Mesothelial cell of epicardium (in vitro differentiated cells): Measurements from ENCODE around the gene OR6N2. TPM values are rescaled to one million over a fixed set of nuclear protein-coding genes. Genes with fewer than 3 reads are reported as not detected.

ENCODE experiments used
- DNase-seq, 2 experiments: peaks; one replicate each; pipeline ENCODE4 v3.0.0; 2021; ENCODE audit warnings: low spot score in 2 of 2; ENCODE audit not compliant: unreplicated experiment in 2 of 2
- H3K27ac Mint-ChIP-seq: 2 replicates; pipeline ENCODE4 v1.8.0; 2021; ENCODE audit warnings: mixed read lengths
- H3K27me3 Mint-ChIP-seq: 2 replicates; pipeline ENCODE4 v1.8.0; 2021; ENCODE audit warnings: low read depth, mixed read lengths
- H3K36me3 Mint-ChIP-seq: 2 replicates; pipeline ENCODE4 v1.8.0; 2021; ENCODE audit warnings: mixed read lengths
- H3K4me1 Mint-ChIP-seq: 2 replicates; pipeline ENCODE4 v1.8.0; 2021; ENCODE audit warnings: mixed read lengths
- H3K4me3 Mint-ChIP-seq: 2 replicates; pipeline ENCODE4 v1.8.0; 2021; ENCODE audit warnings: mild to moderate bottlenecking, moderate library complexity, mixed read lengths
- H3K9me3 Mint-ChIP-seq: 2 replicates; pipeline ENCODE4 v1.8.0; 2021; ENCODE audit warnings: mixed read lengths
- CTCF ChIP-seq: fragments of 200-600 bp; sonication (generic); IDR thresholded peaks from one replicate; pipeline ENCODE4 v1.5.0; 2021; ENCODE audit warnings: antibody characterized with exemption; ENCODE audit not compliant: unreplicated experiment
- total RNA-seq: library from RNA; stranded (reverse); gene quantifications from 3 replicates; pipeline ENCODE4 v1.2.1, GENCODE V29; 2021

Gene OR6N2
- total RNA-seq, 1 donor from 2014 or later: not detected

- peaks cover 7% of the 10 kb centered on the region for H3K27me3 Mint-ChIP-seq
- DNase-seq: no peak
- no peaks in the 10 kb centered on the region for H3K9me3 Mint-ChIP-seq
- no peaks in the 10 kb centered on the region for H3K36me3 Mint-ChIP-seq
- TF ChIP-seq CTCF: no peak
- no peak overlapping the region for H3K4me3 Mint-ChIP-seq
- peak overlapping the region; percentile 2 for H3K27ac Mint-ChIP-seq
- H3K4me1 Mint-ChIP-seq: peaks cover 8% of the 10 kb centered on the region
These were observed 52.3 kb downstream of the OR6N2 start for GRCh38 chr1:158728510-158729225.

GRCh38 chr1:158724442-158724841 is 56.6 kb downstream of the OR6N2 start:
- Mint-ChIP-seq H3K4me1 (peaks cover 6% of the 10 kb centered on the region), H3K36me3 (no peaks in the 10 kb centered on the region), H3K27ac (no peak overlapping the region), H3K4me3 (no peak overlapping the region), H3K27me3 (peaks cover 14% of the 10 kb centered on the region), H3K9me3 (no peaks in the 10 kb centered on the region)
- no peak for DNase-seq
- TF ChIP-seq CTCF: no peak

Other genes starting within 250 kb of the OR6N2 start
- not detected in 3 replicates for gene OR6Y1, start 226.8 kb downstream of the OR6N2 start, total RNA-seq
- not detected in 3 replicates for gene OR6P1, start 210.6 kb downstream of the OR6N2 start, total RNA-seq
- not detected in 3 replicates for gene OR10X1, start 201.3 kb downstream of the OR6N2 start, total RNA-seq
- gene OR10Z1, start 175.9 kb downstream of the OR6N2 start, total RNA-seq: not detected in 3 replicates
- gene SPTA1, start 94.5 kb downstream of the OR6N2 start, total RNA-seq: 0.88 to 1.4 TPM (median 1.1 TPM) in 3 replicates
- gene OR6K2, start 80.6 kb downstream of the OR6N2 start, total RNA-seq: not detected in 3 replicates
- gene OR6K3, start 60.5 kb downstream of the OR6N2 start, total RNA-seq: not detected in 3 replicates
- not detected in 3 replicates for gene OR6K6, start 26.5 kb downstream of the OR6N2 start, total RNA-seq
- not detected in 3 replicates for gene OR6N1, start 9.0 kb downstream of the OR6N2 start, total RNA-seq
- gene MNDA, start 50.1 kb upstream of the OR6N2 start, total RNA-seq: not detected in 3 replicates
- 0.13 TPM in 1 of 3 replicates, not detected in the others for gene PYHIN1, start 150.3 kb upstream of the OR6N2 start, total RNA-seq
- 83.8 to 87.3 TPM (median 83.9 TPM) in 3 replicates for gene IFI16, start 228.7 kb upstream of the OR6N2 start, total RNA-seq